HG03135 (cell line): Measurements from ENCODE around the gene GRIN3B.

Experiments used
- ATAC-seq: cut with Tn5 transposase; IDR thresholded peaks from one replicate; pipeline ENCODE4 v1.9.1; 2021; ENCODE audit warnings: mild to moderate bottlenecking, moderate library complexity; ENCODE audit not compliant: unreplicated experiment

GRIN3B gene

DNA sequence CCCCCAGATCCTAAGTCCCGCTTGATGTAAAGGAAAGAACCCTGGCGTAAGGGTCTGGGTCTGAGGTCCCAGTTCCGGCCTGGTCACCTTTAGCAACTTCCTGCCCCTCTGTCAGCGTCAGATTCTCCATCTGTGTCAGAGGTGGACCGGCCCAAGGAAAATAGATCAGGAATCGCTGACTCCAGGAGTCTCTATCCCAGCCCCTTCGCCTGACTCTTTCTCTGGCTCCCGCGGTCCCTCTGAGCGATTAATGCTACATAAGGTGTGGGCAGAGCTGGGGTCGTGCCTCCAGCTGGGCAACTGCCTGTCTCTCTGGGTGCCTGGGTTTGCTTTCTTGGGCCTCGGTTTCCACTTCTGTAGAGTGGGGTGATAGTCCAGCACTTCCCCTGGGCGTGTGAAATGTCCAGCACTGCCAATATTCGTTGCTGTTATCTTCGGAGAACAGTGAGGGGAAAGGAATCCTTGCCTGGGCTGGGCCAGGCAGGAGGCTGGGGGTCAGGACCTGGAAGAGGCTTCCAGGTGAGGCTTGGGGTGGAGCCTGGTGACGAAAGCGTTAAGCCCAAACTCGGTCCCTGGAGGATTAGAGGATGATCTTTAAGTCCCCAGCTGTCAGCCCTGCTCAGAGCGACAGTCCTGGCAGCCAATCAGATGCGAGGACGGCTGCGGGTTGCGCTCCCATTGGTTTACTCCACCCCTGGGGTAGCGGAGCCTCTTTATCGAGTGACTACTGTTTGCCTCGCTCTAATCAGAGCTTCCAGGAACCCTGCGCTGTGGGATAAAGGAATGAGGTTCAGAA is 40.5 kb downstream of the GRIN3B start:
- ATAC-seq, result peak; percentile 40

DNA sequence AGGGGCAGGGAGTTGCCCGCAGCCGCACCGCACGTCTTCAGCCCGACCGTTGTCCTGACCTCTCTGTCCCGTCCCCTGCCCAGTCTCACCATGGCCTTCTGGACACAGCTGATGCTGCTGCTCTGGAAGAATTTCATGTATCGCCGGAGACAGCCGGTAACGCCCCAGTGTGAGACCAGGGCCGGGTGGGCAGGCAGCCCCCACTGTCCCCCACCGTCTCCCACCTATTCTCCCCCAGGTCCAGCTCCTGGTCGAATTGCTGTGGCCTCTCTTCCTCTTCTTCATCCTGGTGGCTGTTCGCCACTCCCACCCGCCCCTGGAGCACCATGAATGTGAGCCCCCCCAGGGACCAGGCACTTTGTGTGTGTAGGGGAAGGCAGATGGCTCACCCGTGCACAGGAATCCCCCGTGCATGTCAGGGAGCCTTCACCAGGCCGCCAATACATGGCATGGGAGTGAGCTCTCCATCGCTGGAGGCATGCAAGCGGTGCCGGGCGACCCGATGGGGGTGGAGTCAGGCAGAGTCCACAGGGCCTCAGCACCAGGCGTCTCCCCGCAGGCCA is 41.1 kb downstream of the GRIN3B start:
- ATAC-seq, result no peak

DNA sequence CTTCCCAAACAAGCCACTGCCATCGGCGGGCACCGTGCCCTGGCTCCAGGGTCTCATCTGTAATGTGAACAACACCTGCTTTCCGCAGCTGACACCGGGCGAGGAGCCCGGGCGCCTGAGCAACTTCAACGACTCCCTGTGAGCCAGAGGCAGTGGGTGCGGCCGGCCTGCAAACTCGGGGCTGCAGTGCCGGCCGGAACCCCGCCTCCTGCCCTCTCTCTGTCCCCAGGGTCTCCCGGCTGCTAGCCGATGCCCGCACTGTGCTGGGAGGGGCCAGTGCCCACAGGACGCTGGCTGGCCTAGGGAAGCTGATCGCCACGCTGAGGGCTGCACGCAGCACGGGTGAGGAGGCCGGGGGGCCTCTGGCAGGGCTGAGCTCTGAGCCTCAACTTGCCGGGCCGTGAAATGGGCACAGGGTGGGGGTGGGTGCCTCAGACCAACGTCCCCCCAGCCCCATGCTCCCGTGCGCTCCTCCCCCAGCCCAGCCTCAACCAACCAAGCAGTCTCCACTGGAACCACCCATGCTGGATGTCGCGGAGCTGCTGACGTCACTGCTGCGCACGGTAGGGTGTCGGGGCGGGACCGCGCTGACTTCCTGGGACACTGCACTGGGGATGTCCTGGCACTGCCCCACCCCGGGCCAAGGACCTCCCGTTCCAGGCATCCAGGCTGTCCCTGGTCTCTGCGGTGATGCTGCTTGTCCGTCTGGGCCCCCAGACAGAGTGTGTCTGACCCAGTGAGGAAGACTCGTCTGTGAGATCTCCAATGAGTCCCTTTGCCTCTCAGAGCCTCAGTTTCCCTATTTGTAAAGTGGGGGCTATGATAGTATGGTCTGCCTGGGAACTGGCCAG is 41.8 kb downstream of the GRIN3B start:
- ATAC-seq, result no peak

DNA sequence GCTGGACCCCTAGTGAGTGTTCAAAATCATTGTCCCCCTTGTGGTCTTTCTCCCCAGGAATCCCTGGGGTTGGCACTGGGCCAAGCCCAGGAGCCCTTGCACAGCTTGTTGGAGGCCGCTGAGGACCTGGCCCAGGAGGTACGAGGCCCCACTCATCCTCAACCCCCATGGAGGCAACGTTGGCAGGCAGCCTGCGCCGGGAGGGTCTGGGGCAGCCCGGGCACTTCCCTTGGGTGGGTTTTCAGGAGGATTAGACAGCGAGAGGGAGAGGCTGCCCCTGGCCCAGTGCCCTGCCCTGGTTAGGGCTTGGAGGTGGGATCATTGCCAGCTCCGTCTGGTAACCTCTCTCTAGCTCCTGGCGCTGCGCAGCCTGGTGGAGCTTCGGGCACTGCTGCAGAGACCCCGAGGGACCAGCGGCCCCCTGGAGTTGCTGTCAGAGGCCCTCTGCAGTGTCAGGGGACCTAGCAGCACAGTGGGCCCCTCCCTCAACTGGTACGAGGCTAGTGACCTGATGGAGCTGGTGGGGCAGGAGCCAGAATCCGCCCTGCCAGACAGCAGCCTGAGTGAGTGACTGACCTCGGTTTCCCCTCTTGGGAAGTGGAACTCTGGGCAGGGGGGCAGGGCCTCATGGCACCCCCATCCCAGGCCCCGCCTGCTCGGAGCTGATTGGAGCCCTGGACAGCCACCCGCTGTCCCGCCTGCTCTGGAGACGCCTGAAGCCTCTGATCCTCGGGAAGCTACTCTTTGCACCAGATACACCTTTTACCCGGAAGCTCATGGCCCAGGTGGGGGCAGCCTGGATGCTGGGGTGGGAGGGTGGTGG is 42.7 kb downstream of the GRIN3B start:
- ATAC-seq, result no peak

DNA sequence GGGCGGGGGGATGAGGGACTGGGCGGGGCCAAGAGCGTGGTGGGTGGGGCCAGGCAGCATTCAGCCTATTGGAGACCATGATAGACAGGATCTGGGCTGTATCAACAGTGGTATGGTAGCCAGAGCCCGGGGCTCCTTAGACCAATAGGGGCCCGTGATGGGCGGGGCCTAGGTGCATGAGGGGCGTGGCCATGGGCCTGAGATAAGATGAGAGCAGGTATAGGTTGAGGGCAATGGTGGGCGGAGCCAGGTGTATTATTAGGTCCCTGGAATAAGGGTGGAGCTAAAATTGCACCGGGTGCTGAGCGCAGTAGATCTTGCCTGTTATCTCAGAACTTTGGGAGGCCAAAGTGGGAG is 45.0 kb downstream of the GRIN3B start:
- no peak for ATAC-seq

DNA sequence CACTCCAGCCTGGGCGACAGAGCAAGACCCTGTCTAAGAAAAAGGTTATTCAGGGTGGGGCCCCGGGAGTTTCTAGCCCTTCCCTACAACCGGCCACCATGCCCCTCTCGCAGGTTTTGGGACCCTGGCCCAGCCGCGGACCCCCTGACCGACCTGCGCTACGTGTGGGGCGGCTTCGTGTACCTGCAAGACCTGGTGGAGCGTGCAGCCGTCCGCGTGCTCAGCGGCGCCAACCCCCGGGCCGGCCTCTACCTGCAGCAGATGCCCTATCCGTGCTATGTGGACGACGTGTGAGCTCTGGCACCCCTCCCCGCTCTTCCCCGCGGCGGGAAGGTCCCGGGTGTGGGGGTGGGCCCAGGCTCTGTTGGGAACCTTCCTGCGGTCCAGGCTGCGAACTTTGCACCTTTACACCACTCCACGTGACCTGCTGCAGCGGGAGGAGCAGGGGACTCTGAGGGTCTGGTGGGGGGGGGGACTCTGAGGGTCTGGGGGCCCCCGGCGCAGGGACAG is 46.0 kb downstream of the GRIN3B start:
- no peak for ATAC-seq

DNA sequence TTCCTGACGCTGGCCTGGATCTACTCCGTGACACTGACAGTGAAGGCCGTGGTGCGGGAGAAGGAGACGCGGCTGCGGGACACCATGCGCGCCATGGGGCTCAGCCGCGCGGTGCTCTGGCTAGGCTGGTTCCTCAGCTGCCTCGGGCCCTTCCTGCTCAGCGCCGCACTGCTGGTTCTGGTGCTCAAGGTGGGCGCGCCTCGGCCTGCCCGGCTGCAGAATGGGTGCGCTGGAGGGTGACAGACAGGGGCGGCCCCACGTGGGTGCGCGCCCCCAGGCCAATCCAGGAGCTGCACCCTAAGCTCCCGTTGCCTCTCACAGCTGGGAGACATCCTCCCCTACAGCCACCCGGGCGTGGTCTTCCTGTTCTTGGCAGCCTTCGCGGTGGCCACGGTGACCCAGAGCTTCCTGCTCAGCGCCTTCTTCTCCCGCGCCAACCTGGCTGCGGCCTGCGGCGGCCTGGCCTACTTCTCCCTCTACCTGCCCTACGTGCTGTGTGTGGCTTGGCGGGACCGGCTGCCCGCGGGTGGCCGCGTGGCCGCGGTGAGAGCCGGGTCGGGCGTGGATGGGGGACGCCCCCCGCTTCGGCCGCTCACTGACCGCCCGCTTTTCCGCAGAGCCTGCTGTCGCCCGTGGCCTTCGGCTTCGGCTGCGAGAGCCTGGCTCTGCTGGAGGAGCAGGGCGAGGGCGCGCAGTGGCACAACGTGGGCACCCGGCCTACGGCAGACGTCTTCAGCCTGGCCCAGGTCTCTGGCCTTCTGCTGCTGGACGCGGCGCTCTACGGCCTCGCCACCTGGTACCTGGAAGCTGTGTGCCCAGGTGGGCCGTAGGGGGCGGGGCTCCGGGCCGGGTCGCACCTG is 46.8 kb downstream of the GRIN3B start:
- ATAC-seq, result no peak

DNA sequence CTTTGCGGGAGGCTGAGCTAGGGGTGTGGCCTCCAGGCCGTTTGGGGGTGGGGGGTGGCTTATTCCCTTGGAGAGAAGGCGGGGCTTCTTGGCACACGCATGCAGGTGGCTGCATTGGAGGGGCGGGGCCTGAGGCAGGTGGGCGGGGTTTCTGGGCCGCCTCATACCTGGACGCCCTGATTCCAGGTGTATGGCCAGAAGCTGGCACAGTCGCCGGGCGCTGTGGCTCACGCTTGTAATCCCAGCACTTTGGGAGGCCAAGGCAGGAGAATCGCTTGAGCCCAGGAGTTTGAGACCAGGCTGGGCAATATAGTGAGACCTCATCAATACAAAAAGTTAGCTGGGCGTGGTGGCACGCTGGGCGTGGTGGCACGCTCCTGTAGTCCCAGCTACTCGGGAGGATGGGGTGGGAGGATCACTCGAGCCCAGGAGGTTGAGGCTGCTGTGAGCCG is 47.5 kb downstream of the GRIN3B start:
- no peak for ATAC-seq

DNA sequence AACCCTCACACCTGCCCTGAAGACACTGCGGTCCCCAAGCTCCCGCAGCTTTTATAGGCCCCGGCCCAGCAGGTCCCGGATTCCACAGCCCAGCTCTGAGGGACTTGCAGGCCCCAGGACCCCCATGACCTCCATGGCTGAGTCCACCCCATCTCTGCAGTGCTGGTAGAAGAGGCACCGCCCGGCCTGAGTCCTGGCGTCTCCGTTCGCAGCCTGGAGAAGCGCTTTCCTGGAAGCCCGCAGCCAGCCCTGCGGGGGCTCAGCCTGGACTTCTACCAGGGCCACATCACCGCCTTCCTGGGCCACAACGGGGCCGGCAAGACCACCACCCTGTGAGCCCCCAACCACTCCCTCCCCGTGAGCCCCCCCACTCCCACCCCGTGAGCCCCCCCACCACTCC is 48.9 kb downstream of the GRIN3B start:
- no peak for ATAC-seq

DNA sequence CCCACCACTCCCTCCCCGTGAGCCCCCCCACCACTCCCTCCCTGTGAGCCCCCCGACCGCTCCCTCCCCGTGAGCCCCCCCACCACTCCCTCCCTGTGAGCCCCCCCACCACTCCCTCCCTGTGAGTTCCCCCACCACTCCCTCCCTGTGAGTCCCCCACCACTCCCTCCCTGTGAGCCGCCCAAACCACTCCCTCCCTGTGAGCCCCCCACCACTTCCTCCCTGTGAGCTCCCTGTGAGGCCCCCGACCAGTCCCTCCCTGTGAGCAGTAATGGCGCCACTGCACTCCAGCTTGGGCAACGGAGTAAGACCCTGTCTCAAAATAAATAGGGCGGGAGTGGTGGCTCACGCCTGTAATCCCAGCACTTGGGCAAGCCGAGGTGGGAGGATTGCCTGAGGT is 49.6 kb downstream of the GRIN3B start:
- no peak for ATAC-seq

DNA sequence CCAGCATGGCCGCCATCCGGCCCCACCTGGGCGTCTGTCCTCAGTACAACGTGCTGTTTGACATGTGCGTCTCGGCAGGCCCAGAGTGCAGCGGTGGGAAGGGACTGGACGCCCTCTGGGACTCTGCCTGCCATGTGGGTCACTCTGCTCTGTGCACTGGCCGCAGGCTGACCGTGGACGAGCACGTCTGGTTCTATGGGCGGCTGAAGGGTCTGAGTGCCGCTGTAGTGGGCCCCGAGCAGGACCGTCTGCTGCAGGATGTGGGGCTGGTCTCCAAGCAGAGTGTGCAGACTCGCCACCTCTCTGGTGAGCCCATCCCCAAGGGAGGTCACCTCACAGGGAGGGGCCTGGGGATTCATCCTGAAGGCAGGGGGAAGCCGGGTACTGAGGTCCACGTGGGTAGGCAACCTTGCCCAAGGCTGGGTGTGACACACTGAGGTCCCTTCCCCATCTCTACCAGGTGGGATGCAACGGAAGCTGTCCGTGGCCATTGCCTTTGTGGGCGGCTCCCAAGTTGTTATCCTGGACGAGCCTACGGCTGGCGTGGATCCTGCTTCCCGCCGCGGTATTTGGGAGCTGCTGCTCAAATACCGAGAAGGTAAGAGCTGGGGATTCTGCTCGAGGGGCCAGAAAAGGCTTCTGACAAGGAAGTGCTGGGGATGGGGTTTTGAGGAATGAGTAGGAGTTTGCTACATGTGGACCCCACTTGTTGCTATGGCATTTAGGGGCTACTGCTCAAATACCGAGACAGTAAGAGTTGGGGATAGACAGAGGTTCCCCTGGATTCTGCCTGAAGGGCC is 51.0 kb downstream of the GRIN3B start:
- no peak for ATAC-seq

DNA sequence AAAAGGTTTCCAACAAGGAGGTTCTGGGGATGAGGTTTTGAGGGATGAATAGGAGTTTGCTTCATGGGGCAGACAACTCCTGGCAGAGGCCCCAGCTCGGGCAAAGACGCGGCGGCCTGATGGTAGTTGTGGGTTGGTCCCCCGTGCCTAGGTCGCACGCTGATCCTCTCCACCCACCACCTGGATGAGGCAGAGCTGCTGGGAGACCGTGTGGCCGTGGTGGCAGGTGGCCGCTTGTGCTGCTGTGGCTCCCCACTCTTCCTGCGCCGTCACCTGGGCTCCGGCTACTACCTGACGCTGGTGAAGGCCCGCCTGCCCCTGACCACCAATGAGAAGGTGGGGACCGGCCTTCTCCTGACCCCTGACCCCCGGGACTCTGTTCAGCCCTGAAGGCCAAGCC is 51.6 kb downstream of the GRIN3B start:
- ATAC-seq, result no peak

DNA sequence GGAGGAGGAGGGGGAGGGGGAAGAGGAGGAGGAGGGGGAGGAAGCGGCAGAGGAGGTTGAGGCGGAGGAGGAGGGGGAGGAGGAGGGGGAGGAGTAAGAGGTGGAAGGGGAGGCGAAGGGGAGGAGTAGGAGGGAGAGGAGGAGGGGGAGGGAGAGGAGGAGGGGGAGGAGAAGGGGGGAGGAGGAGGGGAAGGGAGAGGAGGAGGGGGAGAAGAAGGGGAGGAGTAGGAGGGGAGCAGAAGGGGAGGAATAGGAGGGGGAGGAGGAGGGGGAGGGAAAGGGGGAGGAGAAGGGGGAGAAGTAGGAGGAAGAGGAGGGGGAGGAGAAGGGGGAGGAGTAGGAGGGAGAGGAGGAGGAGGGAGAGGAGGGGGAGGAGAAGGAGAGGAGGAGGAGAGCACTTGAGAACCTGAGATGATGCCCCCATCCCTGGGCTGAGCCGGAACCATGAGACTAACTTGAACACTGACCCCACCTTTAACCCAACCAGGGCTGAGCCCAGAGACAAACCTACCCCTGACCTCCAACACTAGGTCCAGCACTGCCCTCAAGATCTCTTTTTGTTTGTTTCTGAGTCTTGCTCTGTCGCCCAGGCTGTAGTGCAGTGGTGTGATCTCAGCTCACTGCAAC is 52.2 kb downstream of the GRIN3B start:
- no peak for ATAC-seq

DNA sequence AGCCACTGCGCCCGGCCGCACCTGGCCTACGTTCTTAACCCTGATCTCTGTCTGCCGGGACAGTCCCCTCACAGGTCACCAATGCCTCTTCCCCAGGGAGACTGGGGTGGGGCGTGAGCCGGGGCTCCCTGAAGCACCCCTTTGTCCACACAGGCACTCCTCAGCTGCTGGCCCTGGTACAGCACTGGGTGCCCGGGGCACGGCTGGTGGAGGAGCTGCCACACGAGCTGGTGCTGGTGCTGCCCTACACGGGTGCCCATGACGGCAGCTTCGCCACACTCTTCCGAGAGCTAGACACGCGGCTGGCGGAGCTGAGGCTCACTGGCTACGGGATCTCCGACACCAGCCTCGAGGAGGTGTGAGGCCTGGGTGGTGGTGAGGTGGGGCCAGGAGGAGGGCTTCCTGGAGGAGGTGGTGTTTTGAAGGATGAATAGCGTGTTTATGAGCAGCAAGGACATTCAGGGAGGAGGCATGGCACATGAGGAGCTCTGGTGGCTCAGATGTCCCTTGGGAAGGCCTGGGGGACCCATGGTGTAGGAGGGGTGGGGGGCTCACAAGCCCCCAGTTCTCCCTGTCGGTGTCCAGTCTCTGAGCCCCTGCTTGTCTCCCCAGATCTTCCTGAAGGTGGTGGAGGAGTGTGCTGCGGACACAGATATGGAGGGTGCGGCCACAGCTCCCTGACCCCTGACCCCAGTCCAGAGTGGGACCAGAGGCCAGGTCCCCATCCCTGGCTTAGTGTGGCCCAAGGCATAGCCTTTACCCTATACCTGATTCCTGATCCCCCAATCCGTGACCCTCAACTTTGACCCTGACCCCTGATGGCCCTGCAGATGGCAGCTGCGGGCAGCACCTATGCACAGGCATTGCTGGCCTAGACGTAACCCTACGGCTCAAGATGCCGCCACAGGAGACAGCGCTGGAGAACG is 53.2 kb downstream of the GRIN3B start:
- no peak for ATAC-seq

DNA sequence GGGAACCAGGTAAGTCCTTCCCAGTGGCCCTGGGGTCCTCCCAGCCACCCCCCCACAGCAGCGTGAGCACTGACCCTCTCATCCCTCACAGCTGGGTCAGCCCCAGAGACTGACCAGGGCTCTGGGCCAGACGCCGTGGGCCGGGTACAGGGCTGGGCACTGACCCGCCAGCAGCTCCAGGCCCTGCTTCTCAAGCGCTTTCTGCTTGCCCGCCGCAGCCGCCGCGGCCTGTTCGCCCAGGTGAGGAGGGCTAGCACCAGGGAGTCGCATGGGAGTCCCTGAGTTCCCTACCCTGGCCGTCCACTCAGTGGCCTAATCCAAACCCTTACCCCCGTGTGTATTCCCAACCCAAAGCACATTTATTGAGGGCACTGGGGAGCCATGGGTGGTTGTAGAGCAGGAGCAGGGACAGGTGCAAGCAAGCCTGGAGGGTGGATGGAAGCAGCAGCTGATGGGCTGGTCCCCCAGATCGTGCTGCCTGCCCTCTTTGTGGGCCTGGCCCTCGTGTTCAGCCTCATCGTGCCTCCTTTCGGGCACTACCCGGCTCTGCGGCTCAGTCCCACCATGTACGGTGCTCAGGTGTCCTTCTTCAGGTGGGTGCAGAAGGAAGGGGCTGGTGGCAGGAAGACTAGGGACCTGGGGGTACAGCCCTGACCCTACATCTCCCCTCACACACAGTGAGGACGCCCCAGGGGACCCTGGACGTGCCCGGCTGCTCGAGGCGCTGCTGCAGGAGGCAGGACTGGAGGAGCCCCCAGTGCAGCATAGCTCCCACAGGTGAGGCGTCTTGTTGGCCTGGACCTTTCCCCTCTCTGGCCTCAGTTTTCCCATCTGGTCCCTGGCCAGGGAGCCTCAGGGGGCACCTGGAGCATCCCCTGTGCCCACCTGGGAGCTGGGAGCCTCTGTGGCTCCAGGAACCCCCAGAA is 54.1 kb downstream of the GRIN3B start:
- ATAC-seq, result no peak

DNA sequence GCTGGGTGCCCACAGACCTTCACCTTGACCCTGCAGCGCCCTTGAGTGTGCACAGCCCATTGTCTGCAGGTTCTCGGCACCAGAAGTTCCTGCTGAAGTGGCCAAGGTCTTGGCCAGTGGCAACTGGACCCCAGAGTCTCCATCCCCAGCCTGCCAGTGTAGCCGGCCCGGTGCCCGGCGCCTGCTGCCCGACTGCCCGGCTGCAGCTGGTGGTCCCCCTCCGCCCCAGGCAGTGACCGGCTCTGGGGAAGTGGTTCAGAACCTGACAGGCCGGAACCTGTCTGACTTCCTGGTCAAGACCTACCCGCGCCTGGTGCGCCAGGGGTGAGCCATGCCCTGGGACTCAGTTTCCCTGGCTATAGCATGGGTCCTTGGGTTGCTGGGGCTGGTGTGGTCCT is 54.8 kb downstream of the GRIN3B start:
- ATAC-seq, result no peak
